OCI-LY7 (cell line): Measurements from ENCODE around the gene STIL.

ENCODE experiments used
- EZH2phosphoT487 ChIP-seq: fragments of 200-600 bp; sonication (generic); IDR thresholded peaks from 2 replicates; pipeline ENCODE4 v1.6.1; 2018; ENCODE audit warnings: low read depth, borderline replicate concordance, mild to moderate bottlenecking, mixed run types, antibody characterized with exemption, low read length, moderate library complexity, mixed read lengths
- TF ChIP-seq, protein P1 (sequence below): fragments of 200-600 bp; sonication (generic); conservative IDR thresholded peaks from 2 replicates; pipeline ENCODE4 v1.5.1; 2014; ENCODE audit warnings: mild to moderate bottlenecking, antibody characterized with exemption, low read length, moderate library complexity, mixed read lengths

DNA sequence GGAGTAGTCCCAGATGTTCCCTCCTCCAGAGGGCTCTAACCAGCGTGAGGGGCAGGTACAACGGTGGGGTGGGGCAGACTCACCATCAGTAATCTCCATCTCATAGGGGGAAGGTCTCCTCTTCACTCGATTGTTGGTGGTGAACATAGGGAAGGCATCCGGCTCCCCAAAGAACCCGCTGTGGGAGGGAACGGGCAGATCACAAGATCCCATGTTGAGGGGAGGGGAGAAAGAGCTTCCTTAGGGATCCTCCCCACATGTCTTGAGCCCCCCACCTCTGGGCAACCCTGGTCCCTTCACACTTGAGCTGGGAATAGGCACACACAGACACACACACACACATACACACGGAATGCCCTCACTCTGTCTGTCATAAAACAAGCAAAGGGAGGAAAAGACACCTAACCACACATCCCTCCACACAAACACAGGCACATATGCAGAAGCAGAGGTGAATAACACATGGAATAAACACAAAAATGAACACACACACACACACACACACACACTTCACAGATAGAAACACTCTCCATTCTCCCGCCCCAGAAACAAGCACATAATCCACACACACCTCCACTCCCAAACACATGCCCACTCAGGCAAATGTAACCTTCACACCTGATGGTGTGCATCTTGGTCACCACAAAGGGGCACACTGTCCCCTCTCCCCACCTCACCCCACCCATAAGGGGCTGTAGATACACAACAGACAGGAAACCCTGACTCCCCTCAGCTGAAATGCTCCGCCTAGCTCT lies 89.8 kb downstream of the STIL start:
- TF ChIP-seq, protein P1, sequence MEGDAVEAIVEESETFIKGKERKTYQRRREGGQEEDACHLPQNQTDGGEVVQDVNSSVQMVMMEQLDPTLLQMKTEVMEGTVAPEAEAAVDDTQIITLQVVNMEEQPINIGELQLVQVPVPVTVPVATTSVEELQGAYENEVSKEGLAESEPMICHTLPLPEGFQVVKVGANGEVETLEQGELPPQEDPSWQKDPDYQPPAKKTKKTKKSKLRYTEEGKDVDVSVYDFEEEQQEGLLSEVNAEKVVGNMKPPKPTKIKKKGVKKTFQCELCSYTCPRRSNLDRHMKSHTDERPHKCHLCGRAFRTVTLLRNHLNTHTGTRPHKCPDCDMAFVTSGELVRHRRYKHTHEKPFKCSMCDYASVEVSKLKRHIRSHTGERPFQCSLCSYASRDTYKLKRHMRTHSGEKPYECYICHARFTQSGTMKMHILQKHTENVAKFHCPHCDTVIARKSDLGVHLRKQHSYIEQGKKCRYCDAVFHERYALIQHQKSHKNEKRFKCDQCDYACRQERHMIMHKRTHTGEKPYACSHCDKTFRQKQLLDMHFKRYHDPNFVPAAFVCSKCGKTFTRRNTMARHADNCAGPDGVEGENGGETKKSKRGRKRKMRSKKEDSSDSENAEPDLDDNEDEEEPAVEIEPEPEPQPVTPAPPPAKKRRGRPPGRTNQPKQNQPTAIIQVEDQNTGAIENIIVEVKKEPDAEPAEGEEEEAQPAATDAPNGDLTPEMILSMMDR, result no peak
- no peak for TF ChIP-seq EZH2phosphoT487
